ENCODE data around the gene PARP1.

The PARP1 gene

GRCh38 chr1:226381226-226381998 is 26.5 kb downstream of the PARP1 start:
- FAIRE-seq (no peak), DNase-seq (ENCODE audit: low spot score) (no peak)

- no peak for FAIRE-seq
- DNase-seq (ENCODE audit: low spot score) = no peak
Measured at GRCh38 chr1:226378071-226378470, 29.8 kb downstream of the PARP1 start.

GRCh38 chr1:226376300-226376699 is 31.6 kb downstream of the PARP1 start:
- DNase-seq (ENCODE audit: low spot score) (no peak), FAIRE-seq (no peak)

GRCh38 chr1:226373376-226373775 is 34.5 kb downstream of the PARP1 start:
- FAIRE-seq (no peak), DNase-seq (ENCODE audit: low spot score) (no peak)

GRCh38 chr1:226372885-226373284 is 35.0 kb downstream of the PARP1 start:
- no peak for FAIRE-seq
- no peak for DNase-seq (ENCODE audit: low spot score)

- FAIRE-seq = no peak
- DNase-seq (ENCODE audit: low spot score) = no peak
Measured at GRCh38 chr1:226371866-226372490, 35.9 kb downstream of the PARP1 start.

DNA sequence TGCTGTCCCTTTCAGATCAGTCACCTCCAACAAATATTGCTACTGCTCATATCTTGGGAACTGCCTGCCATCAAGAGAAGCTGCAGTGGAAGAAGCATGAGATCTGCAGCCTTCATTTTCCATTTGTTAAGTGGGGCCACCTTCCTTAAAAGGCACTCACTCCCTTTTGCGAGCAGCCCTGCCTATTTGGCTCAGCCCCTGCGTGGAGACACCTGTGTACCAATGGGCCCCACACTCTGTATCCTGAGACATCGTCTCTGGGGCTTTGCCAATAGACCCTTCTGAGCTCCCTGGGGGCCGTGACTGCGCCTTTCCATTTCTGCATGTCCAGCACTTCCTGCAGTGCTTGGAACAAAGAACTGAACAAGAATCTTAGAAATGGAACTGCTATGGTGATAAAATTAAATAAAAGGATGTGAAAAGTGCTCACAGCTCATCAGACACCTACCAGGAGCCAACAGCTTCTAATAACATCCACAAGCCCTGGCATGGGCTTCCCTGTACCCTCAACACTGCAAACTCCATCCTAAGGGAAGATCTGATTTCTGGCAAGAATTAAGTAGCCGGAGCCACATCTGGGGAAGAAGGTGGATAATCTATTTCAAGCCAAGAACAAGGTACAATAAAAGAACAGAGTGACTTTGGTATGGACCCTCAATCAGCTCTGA is 36.7 kb downstream of the PARP1 start:
- FAIRE-seq = no peak
- no peak for DNase-seq (ENCODE audit: low spot score)

- DNase-seq (ENCODE audit: low spot score) (no peak), FAIRE-seq (no peak)
Measured at GRCh38 chr1:226370144-226370923, 37.6 kb downstream of the PARP1 start.

- DNase-seq (ENCODE audit: low spot score) = no peak
Measured at GRCh38 chr1:226369110-226369509, 38.8 kb downstream of the PARP1 start.

GRCh38 chr1:226366290-226366689 is 41.6 kb downstream of the PARP1 start:
- no peak for FAIRE-seq
- no peak for DNase-seq (ENCODE audit: low spot score)

More at GRCh38 chr1:226369110-226369509, 38.8 kb downstream of the PARP1 start:
- FAIRE-seq = no peak

DNA sequence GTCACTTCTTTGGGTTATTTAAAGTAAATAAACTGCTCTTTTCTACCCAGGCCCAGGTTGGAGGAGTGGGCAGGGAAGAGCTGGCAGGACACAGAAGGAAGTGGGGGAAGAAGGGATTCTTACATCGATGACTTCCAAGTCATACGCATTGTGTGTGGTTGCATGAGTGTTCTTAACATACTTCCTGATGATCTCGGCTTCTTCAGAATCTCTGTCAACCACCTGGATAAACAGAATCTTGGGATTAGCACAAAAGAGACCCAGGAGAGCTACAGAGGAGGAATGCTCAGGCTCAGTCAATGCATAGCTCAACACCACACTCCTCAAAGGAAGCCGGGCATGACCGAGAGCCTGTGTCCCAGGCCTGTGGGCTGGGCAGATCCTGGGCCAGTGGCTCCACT is 42.1 kb downstream of the PARP1 start:
- DNase-seq (ENCODE audit: low spot score) (no peak), FAIRE-seq (no peak)

DNA sequence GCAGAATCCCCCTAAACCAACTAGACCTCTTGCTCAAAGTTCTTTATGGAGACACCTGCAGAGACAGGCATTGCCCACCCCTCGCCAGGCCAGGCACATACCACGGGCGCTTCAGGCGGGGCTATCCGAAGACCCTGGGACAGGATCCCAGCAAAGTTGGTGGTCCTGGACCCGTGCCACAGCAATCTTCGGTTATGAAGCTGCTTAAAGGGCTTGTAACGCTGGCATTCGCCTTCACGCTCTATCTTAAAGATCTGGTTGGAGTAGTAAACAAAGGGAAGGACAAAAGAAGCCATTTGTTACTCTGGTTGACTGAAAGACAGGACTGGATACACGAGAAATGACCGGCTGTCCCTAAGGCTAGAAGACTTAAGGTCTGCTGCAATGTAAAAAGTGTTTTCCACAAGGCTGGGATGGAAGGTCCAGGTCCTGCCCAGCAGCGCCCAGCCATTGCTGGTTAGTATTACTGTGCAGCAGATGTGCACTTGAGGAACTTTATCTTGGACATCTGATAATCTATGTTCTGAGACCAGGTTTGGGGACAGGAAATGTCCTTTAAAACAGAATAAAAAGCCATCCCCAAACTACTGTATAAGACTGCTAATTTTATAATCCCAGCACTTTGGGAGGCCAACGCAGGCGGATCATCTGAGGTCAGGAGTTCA is 42.9 kb downstream of the PARP1 start:
- DNase-seq (ENCODE audit: low spot score) (no peak), FAIRE-seq (no peak)

DNA sequence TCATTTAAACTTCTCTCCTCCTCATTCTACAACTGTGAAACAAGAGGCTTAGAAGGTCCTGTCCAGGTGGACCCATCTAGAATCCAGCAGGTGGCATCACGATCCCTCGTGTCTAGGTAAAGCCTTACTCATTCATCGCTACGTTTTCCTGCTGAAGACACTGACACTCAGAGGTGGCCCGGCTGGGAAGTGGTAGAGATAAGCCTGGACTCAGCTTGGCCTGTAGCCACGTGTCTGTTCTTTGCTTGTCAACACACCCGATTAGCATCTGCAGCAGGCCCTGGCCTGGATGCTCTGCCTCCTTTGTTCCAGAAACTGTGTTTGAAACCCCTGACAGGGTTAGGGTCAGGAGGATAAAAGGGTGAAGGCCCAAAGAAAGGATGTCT is 43.4 kb downstream of the PARP1 start:
- FAIRE-seq = no peak
- no peak for DNase-seq (ENCODE audit: low spot score)

DNA sequence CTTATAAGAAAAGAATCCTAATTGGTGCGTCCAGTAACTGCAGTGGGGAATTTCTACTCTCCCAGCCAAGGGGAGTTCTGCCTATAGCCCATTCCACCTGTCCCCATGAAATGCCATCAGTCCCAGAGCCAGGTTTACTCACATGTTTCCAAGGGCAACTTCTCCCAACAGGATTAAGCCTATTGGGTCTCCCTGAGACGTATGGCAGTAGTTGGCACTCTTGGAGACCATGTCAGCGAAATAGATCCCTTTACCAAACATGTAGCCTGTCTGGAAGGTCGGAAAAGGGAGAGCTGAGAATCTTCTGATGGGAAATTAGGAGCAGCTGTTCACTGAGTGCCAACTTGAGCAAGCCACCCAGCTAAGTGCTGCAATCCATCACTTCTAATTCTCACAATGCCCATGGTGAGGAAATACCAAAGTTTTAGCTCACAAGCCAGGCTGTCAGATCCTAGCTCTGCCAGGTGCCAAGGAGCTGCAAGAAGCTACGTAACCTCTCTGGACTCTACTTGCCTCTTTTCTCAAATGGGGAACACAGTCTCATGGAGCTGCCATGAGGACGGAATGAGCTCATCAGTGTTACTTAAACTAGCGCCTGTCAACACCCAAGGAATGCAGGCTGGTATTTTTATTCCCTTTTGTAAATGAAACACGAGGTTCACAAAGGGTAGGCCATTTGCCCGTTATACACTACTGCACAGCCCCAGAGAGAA is 43.9 kb downstream of the PARP1 start:
- no peak for FAIRE-seq
- DNase-seq (ENCODE audit: low spot score) = no peak

DNA sequence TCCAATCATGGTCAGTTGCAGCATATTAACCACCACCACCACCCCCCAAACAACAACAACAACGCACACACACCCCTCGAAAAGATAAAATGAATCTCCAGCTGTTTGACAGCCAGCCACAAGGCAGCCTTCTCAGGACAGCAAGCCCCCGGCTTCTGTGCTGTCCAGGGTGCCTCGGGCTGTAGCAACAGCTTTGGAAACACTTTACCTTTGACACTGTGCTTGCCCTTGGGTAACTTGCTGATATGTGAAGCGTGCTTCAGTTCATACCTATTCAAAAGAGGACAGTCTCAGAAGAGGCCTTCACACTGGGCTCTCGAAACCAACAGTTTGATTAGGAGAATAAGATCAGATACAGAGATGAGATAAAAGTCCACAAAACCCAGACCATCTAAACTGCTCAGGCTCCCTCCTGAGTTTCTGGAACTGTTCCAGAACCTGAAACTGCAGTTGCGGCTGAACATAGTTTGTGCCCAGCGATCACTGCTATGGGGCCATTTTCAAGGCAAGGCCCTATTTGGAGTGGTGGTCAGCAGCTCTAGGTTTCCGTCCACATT is 44.9 kb downstream of the PARP1 start:
- no peak for FAIRE-seq

GRCh38 chr1:226362361-226362760 is 45.5 kb downstream of the PARP1 start:
- DNase-seq (ENCODE audit: low spot score) = no peak
- no peak for FAIRE-seq

More for the DNA sequence above, 44.9 kb downstream of the PARP1 start:
- no peak for DNase-seq (ENCODE audit: low spot score)

GRCh38 chr1:226360106-226360746 is 47.7 kb downstream of the PARP1 start:
- FAIRE-seq (no peak), DNase-seq (ENCODE audit: low spot score) (no peak)

DNA sequence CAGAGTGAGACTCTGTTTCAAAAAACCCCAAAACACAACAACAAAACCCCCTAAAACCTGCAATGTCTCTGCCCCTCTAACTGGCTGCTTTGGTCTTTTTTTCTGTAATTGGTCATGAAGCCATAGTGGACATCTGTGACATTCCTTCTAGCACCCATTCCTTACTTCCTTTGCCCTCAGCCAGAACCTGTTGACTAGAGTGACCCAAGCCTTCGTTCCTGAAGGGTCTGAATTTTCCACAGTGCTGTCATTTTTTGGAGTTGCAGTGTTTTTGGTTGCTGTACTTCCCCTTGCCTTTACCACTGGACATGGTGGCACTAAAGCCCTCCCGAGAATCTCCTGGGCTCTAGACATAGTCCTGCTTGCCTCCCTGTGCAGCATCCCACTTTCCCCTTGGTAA is 50.5 kb downstream of the PARP1 start:
- no peak for FAIRE-seq
- DNase-seq (ENCODE audit: low spot score) = no peak

- no peak for DNase-seq (ENCODE audit: low spot score)
- no peak for FAIRE-seq
Measured at GRCh38 chr1:226355669-226356551, 52.0 kb downstream of the PARP1 start.

Measured in urothelium cell line (cell line).